Endothelial cell of umbilical vein (primary cell): ENCODE measurements around the gene VWA8. TPM values are rescaled to one million over a fixed set of nuclear protein-coding genes. Genes with fewer than 3 reads are reported as not detected.

Source experiments
- BruUV-seq: library from RNA; stranded (reverse); fragments of 400-500 nt; replicated peaks from 2 replicates; lab custom pipeline; 2021; lab: Mats Ljungman, UMichigan
- CTCF ChIA-PET: fragments of 300-600, 350-600 bp; sonication (Branson Sonifier 250); formaldehyde crosslinking; loops from one replicate; lab custom pipeline; 2021; ENCODE audit warnings: antibody characterized with exemption, inconsistent platforms; lab: Charles Lee
- POLR2A ChIA-PET: fragments of 300-600, 350-600 bp; sonication (Branson Sonifier 250); formaldehyde crosslinking; loops from one replicate; lab custom pipeline; 2021; ENCODE audit warnings: antibody characterized with exemption, inconsistent platforms; lab: Charles Lee
- DNase-seq: peaks from one replicate; pipeline ENCODE4 v3.0.0-alpha.2; 2011; ENCODE audit warnings: low read depth, low spot score
- FAIRE-seq: peaks from 2 replicates; lab custom pipeline; 2011; peaks lifted over from hg19 to GRCh38; lab: Jason Lieb, UNC
- H2AFZ ChIP-seq: 2 replicates; pipeline ENCODE4 v1.6.0; 2012; ENCODE audit warnings: low read depth, low read length, control low read depth, inconsistent platforms
- H3K27ac ChIP-seq: 2 replicates; pipeline ENCODE4 v1.5.1; 2011; ENCODE audit warnings: low read depth, mild to moderate bottlenecking, control low read depth, low read length, moderate library complexity; ENCODE audit not compliant: insufficient read depth
- H3K27me3 ChIP-seq, 2 experiments: 2 replicates each; pipeline versions ENCODE4 v1.6.0 to v1.6.1; 2011; ENCODE audit warnings: low read length in 2 of 2, mixed read lengths in 1 of 2; ENCODE audit not compliant: control insufficient read depth in 2 of 2, insufficient read depth in 2 of 2
- H3K36me3 ChIP-seq, 2 experiments: 2 replicates in 1 of 2; 3 replicates in 1 of 2; pipeline ENCODE4 v1.5.1; 2011; ENCODE audit warnings: low read length in 2 of 2, mild to moderate bottlenecking in 1 of 2, moderate library complexity in 1 of 2; ENCODE audit not compliant: control insufficient read depth in 2 of 2, insufficient read depth in 2 of 2; ENCODE audit errors: extremely low read depth in 1 of 2
- H3K4me1 ChIP-seq: 3 replicates; pipeline ENCODE4 v1.5.1; 2011; ENCODE audit warnings: mild to moderate bottlenecking, low read length; ENCODE audit not compliant: control insufficient read depth, insufficient read depth; ENCODE audit errors: extremely low read depth
- H3K4me2 ChIP-seq: 2 replicates; pipeline ENCODE4 v1.6.1; 2011; ENCODE audit warnings: low read length, control low read depth, mixed read lengths; ENCODE audit not compliant: insufficient read depth
- H3K4me3 ChIP-seq, 3 experiments: fragments of 200-600 bp in 1 of 3; sonication (generic), shearing (Covaris generic) in 1 of 3; replicated peaks in 1 of 3; 2 replicates each; pipeline ENCODE4 v1.5.1; 2011 to 2016; ENCODE audit warnings: control low read depth in 3 of 3, low read length in 3 of 3, mild to moderate bottlenecking in 2 of 3, inconsistent platforms in 1 of 3, low read depth in 1 of 3, moderate library complexity in 1 of 3; ENCODE audit not compliant: insufficient read depth in 1 of 3
- H3K79me2 ChIP-seq: 2 replicates; pipeline ENCODE4 v1.6.0; 2012; ENCODE audit warnings: low read length, inconsistent platforms; ENCODE audit not compliant: control insufficient read depth, insufficient read depth
- H3K9ac ChIP-seq: replicated peaks from 2 replicates; pipeline ENCODE3; 2011; ENCODE audit warnings: low read length, control low read depth; ENCODE audit not compliant: insufficient read depth; ENCODE audit errors: extremely low read depth
- H3K9me1 ChIP-seq: replicated peaks from 3 replicates; pipeline ENCODE4 v1.6.0; 2011; ENCODE audit warnings: mild to moderate bottlenecking, low read length; ENCODE audit not compliant: control insufficient read depth, insufficient read depth; ENCODE audit errors: extremely low read depth
- H3K9me3 ChIP-seq: replicated peaks from 2 replicates; pipeline ENCODE4 v1.5.1; 2012; ENCODE audit warnings: low read length, inconsistent platforms; ENCODE audit not compliant: control insufficient read depth, insufficient read depth
- H4K20me1 ChIP-seq: replicated peaks from 2 replicates; pipeline ENCODE3; 2011; ENCODE audit warnings: mild to moderate bottlenecking, low read length; ENCODE audit not compliant: control insufficient read depth, insufficient read depth; ENCODE audit errors: extremely low read depth
- EZH2 ChIP-seq: IDR thresholded peaks from 2 replicates; pipeline ENCODE4 v1.6.1; 2012; ENCODE audit warnings: borderline replicate concordance, low read depth, mild to moderate bottlenecking, moderate library complexity, low read length, inconsistent platforms; ENCODE audit not compliant: severe bottlenecking
- FOS ChIP-seq: IDR thresholded peaks from 2 replicates; pipeline ENCODE4 v1.6.1; 2011; ENCODE audit warnings: mild to moderate bottlenecking, low read length, moderate library complexity, borderline replicate concordance; ENCODE audit not compliant: insufficient read depth
- GATA2 ChIP-seq: IDR thresholded peaks from 2 replicates; pipeline ENCODE4 v1.7.0; 2011; ENCODE audit warnings: low read depth, mild to moderate bottlenecking, moderate library complexity, mixed read lengths, low read length; ENCODE audit not compliant: insufficient read length, insufficient read depth
- JUN ChIP-seq: IDR thresholded peaks from 2 replicates; pipeline ENCODE4 v1.6.1; 2011; ENCODE audit warnings: borderline replicate concordance, low read depth; ENCODE audit not compliant: insufficient read length, insufficient read depth
- MYC ChIP-seq: IDR thresholded peaks from one replicate; pipeline ENCODE4 v1.6.1; 2011; ENCODE audit warnings: mild to moderate bottlenecking, low read depth, low read length
- POLR2A ChIP-seq: IDR thresholded peaks from 2 replicates; pipeline ENCODE4 v1.6.1; 2012; ENCODE audit warnings: low read depth, mild to moderate bottlenecking, control low read depth, low read length
- POLR2AphosphoS5 ChIP-seq: IDR thresholded peaks from 2 replicates; pipeline ENCODE4 v1.6.1; 2012; ENCODE audit warnings: low read depth, mild to moderate bottlenecking, control low read depth, low read length, moderate library complexity; ENCODE audit not compliant: insufficient read depth
- dilution Hi-C: fragments of 300-500 bp; cut with MboI; formaldehyde crosslinking; loops from one replicate; pipeline ENCODE4 v1.15.0; 2019; ENCODE audit warnings: low sequenced_read_pairs; ENCODE audit not compliant: extremely low pct_ligation_motif_present
- intact Hi-C: fragments of 100-400 bp; cut with micrococcal nuclease; formaldehyde crosslinking; loops from one replicate; pipeline ENCODE4 v1.10.0; 2022
- polyA plus RNA-seq, 4 experiments: library from polyadenylated mRNA; depleted of rRNA in 3 of 4; stranded (reverse) in 3 of 4; unstranded in 1 of 4; fragments of >200 nt; gene quantifications; 2 replicates each; pipeline versions ENCODE4 v1.2.1 to v1.2.3, GENCODE V29; 2011 to 2012; ENCODE audit warnings: missing spikeins in 1 of 4
- total RNA-seq: library from RNA; stranded (reverse); gene quantifications from 2 replicates; pipeline ENCODE4 v1.2.3, GENCODE V29; 2021
- TF ChIP-seq, protein P1 (sequence below): IDR thresholded peaks from 2 replicates; pipeline ENCODE4 v1.6.1; 2011; ENCODE audit not compliant: insufficient read depth, insufficient read length
- TF ChIP-seq, protein P2 (sequence below), 2 donors: IDR thresholded peaks; 1 replicate in 1 of 2; 2 replicates in 1 of 2; pipeline ENCODE4 v1.5.1; 2011; ENCODE audit warnings: low read length in 2 of 2, mild to moderate bottlenecking in 2 of 2, moderate library complexity in 2 of 2, control low read depth in 1 of 2, inconsistent platforms in 1 of 2, low read depth in 1 of 2; ENCODE audit not compliant: insufficient read depth in 1 of 2; ENCODE audit errors: extremely low read depth in 1 of 2

VWA8 gene
- total and polyA plus RNA-seq, 2 donors (not counting 3 experiments of a cell fraction or from before 2014, with no cell fraction given) = 2.9 to 11.3 TPM

DNA sequence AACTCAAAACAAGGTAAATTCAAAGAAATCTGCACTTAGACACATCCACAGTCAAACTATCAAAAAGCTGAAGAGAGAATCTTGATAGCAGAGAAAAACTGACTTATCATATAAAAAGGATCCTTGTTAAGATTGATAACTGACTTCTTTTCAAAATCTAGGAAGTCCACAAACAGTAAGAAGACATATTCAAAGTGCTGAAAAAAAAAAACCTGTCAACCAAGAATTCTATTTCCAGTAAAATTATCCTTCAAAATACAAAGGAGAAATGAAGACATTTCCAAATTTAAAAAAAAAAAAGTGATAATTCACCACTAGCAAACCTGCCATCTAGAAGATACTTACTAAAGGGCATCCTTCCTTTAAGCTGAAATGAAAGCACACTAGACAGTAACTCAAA, 15.0 kb downstream of the VWA8 start:
- H3K9me3 ChIP-seq = no peaks in the 10 kb centered on the region
- no peak for DNase-seq
- no peaks in the 10 kb centered on the region for H3K79me2 ChIP-seq
- ChIA-PET CTCF (interaction anchor here (0.7 to 1.7 kb wide), 4 partner anchors 10 to 293 kb away, joined by 3 to 4 read pairs (median 3); no protein-coding TSS in a partner anchor), POLR2A (no interaction called here)
- dilution Hi-C loops = no loop called here
- intact Hi-C loops = no loop called here
- no peak for TF ChIP-seq POLR2AphosphoS5
- no peak for TF ChIP-seq GATA2
- TF ChIP-seq MYC = no peak
- H3K36me3 ChIP-seq = no peaks in the 10 kb centered on the region
- no peaks in the 10 kb centered on the region for H3K4me1 ChIP-seq
- no peak overlapping the region for H3K4me3 ChIP-seq
- H3K9ac ChIP-seq = no peak overlapping the region
- H3K9me1 ChIP-seq = no peaks in the 10 kb centered on the region
- no peak overlapping the region for H3K27ac ChIP-seq
- BruUV-seq = no TSS peak
- FAIRE-seq = no peak
- H3K4me2 ChIP-seq = no peak overlapping the region
- no peaks in the 10 kb centered on the region for H3K27me3 ChIP-seq
- no peak overlapping the region for H2AFZ ChIP-seq
- no peaks in the 10 kb centered on the region for H4K20me1 ChIP-seq

DNA sequence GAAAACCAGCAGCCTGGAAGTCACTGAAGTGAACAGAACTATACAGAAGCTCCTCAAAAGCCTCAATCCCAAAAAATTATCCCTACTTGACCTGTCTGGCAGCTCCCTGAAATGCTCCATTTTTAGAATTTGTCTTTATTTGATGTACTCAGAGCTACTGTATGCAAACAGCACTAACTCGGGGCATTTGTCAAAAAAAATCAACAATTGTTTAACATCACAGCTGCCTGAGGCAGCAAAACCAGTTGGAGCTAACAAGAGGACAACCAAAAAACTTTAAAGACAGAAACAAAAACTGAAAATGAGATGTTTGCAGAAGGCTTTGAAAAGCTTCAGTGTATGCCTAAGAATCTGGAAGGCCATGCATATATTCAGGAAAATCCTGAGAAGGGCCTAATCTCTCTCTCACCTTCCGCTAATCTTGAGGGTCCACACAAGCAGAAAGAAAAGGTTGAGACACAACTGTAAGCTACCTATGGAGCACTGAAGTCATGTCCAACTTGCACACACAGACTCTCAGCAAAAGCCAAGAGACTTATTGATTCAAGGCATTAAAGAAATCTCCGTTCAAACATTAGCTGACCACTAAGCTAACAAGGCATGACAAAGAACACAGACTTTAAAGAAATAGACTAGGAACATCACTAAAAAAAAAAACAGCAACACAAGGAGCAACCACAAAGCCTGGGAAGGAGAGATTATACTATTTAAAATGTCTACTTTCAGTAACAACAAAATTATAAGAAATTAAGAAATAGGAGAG, 16.1 kb downstream of the VWA8 start:
- H3K36me3 ChIP-seq = no peaks in the 10 kb centered on the region
- no peak overlapping the region for H3K27ac ChIP-seq
- H2AFZ ChIP-seq = no peak overlapping the region
- no peak for FAIRE-seq
- no peak overlapping the region for H3K4me2 ChIP-seq
- H3K9me3 ChIP-seq = no peaks in the 10 kb centered on the region
- H3K4me3 ChIP-seq = no peak overlapping the region
- H3K79me2 ChIP-seq = no peaks in the 10 kb centered on the region
- H3K9me1 ChIP-seq = no peaks in the 10 kb centered on the region
- no peak overlapping the region for H3K9ac ChIP-seq
- no peaks in the 10 kb centered on the region for H3K4me1 ChIP-seq
- POLR2A ChIA-PET = no interaction called here
- intact Hi-C loops (no loop called here), dilution Hi-C loops (no loop called here)
- CTCF ChIA-PET = interaction anchor here (1.1 to 1.7 kb wide), 8 partner anchors 11 to 292 kb away, joined by 3 to 5 read pairs (median 4); partner anchors contain the start of gene VWA8
- BruUV-seq = no TSS peak
- TF ChIP-seq MYC (no peak), POLR2A (no peak), EZH2 (no peak), GATA2 (no peak), POLR2AphosphoS5 (no peak), FOS (no peak), JUN (no peak)
- TF ChIP-seq, protein P1, sequence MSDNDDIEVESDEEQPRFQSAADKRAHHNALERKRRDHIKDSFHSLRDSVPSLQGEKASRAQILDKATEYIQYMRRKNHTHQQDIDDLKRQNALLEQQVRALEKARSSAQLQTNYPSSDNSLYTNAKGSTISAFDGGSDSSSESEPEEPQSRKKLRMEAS = no peak
- TF ChIP-seq, protein P2, sequence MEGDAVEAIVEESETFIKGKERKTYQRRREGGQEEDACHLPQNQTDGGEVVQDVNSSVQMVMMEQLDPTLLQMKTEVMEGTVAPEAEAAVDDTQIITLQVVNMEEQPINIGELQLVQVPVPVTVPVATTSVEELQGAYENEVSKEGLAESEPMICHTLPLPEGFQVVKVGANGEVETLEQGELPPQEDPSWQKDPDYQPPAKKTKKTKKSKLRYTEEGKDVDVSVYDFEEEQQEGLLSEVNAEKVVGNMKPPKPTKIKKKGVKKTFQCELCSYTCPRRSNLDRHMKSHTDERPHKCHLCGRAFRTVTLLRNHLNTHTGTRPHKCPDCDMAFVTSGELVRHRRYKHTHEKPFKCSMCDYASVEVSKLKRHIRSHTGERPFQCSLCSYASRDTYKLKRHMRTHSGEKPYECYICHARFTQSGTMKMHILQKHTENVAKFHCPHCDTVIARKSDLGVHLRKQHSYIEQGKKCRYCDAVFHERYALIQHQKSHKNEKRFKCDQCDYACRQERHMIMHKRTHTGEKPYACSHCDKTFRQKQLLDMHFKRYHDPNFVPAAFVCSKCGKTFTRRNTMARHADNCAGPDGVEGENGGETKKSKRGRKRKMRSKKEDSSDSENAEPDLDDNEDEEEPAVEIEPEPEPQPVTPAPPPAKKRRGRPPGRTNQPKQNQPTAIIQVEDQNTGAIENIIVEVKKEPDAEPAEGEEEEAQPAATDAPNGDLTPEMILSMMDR (IDR thresholded peaks at IDR 0.05; ENCODE audit: extremely low read depth in 1 of 2, insufficient read depth in 1 of 2, low read depth in 1 of 2, low read length in 2 of 2) = no peak
- no peak for DNase-seq
- H3K27me3 ChIP-seq = no peaks in the 10 kb centered on the region
- no peaks in the 10 kb centered on the region for H4K20me1 ChIP-seq
